K562 (cell line): Measurements from ENCODE around the gene CHCHD6. TPM values are rescaled to one million over a fixed set of nuclear protein-coding genes. Genes with fewer than 3 reads are reported as not detected.

Experiments
- ATAC-seq: fragments of 200-7000 bp; cut with Tn5 transposase; 3 replicates; pipeline ENCODE4 v1.9.1; 2020; ENCODE audit warnings: moderate library complexity
- BruUV-seq: library from RNA; stranded (reverse); fragments of 400-500 nt; replicated peaks from 2 replicates; lab custom pipeline; 2021; lab: Mats Ljungman, UMichigan
- CTCF ChIA-PET: fragments of 300-600 bp; formaldehyde crosslinking; extraction: SDS; loops from one replicate; lab custom pipeline; 2021; ENCODE audit warnings: low intra/inter-chr PET ratio; lab: Yijun Ruan, JAX
- POLR2A ChIA-PET: fragments of 300-600, 350-650 bp; sonication (Branson Sonifier 250); formaldehyde crosslinking; extraction: SDS; loops from one replicate; lab custom pipeline; 2021; ENCODE audit warnings: antibody characterized with exemption, inconsistent platforms; lab: Yijun Ruan, JAX
- DNase-seq, 4 experiments: peaks; one replicate each; pipeline versions ENCODE4 v3.0.0 to v3.0.0-alpha.2; 2011 to 2018; ENCODE audit warnings: low spot score in 3 of 4, mixed read lengths in 3 of 4; ENCODE audit errors: extremely low read depth in 1 of 4
- FAIRE-seq: peaks from 2 replicates; lab custom pipeline; 2011; peaks lifted over from hg19 to GRCh38; lab: Jason Lieb, UNC
- H2AFZ ChIP-seq: 2 replicates; pipeline ENCODE4 v1.6.0; 2011; ENCODE audit warnings: low read depth, low read length, control low read depth, inconsistent platforms
- H3K27ac ChIP-seq: fragments of 200-600 bp; 3 replicates; pipeline ENCODE4 v1.8.0; 2011; ENCODE audit warnings: low read depth, mild to moderate bottlenecking, control low read depth, inconsistent platforms, low read length, moderate library complexity, mixed read lengths; ENCODE audit errors: extremely low read depth
- H3K27me3 ChIP-seq, 2 experiments: fragments of 300-600 bp in 1 of 2; 2 replicates in 1 of 2; 3 replicates in 1 of 2; pipeline versions ENCODE4 v1.6.0 to v1.8.0; 2011; ENCODE audit warnings: inconsistent platforms in 2 of 2, low read length in 2 of 2, mild to moderate bottlenecking in 1 of 2, mixed read lengths in 1 of 2, moderate library complexity in 1 of 2; ENCODE audit not compliant: control insufficient read depth in 2 of 2, insufficient read depth in 2 of 2
- H3K36me3 ChIP-seq: fragments of 300-600 bp; 3 replicates; pipeline ENCODE4 v1.8.0; 2011; ENCODE audit warnings: mild to moderate bottlenecking, low read length, inconsistent platforms; ENCODE audit not compliant: control insufficient read depth, insufficient read depth
- H3K4me1 ChIP-seq, 2 experiments: fragments of 200-600 bp in 1 of 2; replicated peaks in 1 of 2; 2 replicates in 1 of 2; 3 replicates in 1 of 2; pipeline versions ENCODE4 v1.5.1 to v1.8.0; 2011; ENCODE audit warnings: inconsistent platforms in 2 of 2, low read length in 2 of 2, mild to moderate bottlenecking in 1 of 2, mixed read lengths in 1 of 2, moderate library complexity in 1 of 2; ENCODE audit not compliant: control insufficient read depth in 2 of 2, insufficient read depth in 2 of 2
- H3K4me2 ChIP-seq: 2 replicates; pipeline ENCODE4 v1.6.1; 2011; ENCODE audit warnings: low read length, control low read depth, inconsistent platforms, mixed read lengths; ENCODE audit not compliant: insufficient read depth
- H3K4me3 ChIP-seq: fragments of 200-600 bp; sonication (generic), shearing (Covaris generic); 2 replicates; pipeline ENCODE4 v1.5.1; 2016; ENCODE audit warnings: control low read depth, inconsistent platforms
- H3K79me2 ChIP-seq: fragments of 200-600 bp; 3 replicates; pipeline ENCODE4 v1.8.0; 2011; ENCODE audit warnings: low read length, inconsistent platforms; ENCODE audit not compliant: control insufficient read depth, insufficient read depth
- H3K9ac ChIP-seq, 2 experiments: 2 replicates each; pipeline versions ENCODE4 v1.6.0 to v1.6.1; 2011; ENCODE audit warnings: low read depth in 2 of 2, low read length in 2 of 2, control low read depth in 1 of 2, inconsistent platforms in 1 of 2, mild to moderate bottlenecking in 1 of 2, mixed read lengths in 1 of 2; ENCODE audit not compliant: insufficient read depth in 1 of 2
- H3K9me1 ChIP-seq: one replicate; pipeline ENCODE4 v1.6.0; 2011; ENCODE audit warnings: inconsistent platforms, mild to moderate bottlenecking, low read length, moderate library complexity; ENCODE audit not compliant: control insufficient read depth, insufficient read depth
- H3K9me3 ChIP-seq: replicated peaks from 2 replicates; pipeline ENCODE4 v1.5.1; 2011; ENCODE audit warnings: low read depth, low read length, inconsistent platforms; ENCODE audit not compliant: control insufficient read depth, insufficient read depth
- H4K20me1 ChIP-seq: replicated peaks from 2 replicates; pipeline ENCODE4 v1.6.1; 2011; ENCODE audit warnings: low read length, inconsistent platforms, mixed read lengths; ENCODE audit not compliant: control insufficient read depth, insufficient read depth
- DIDO1 ChIP-seq: fragments of 450-650 bp; IDR thresholded peaks from 2 replicates; pipeline ENCODE4 v1.6.1; 2016; ENCODE audit warnings: low read depth, missing biosample characterization, missing genetic modification characterization
- MECOM ChIP-seq: fragments of 250-450 bp; sonication (Bioruptor Pico); IDR thresholded peaks from 2 replicates; pipeline ENCODE4 v1.8.0; 2022; ENCODE audit warnings: inconsistent platforms
- MED1 ChIP-seq: sonication (generic); formaldehyde crosslinking; IDR thresholded peaks from 2 replicates; pipeline ENCODE4 v1.8.1; 2023; ENCODE audit warnings: missing genetic modification reagents, borderline replicate concordance
- PHB2 ChIP-seq: fragments of 450-650 bp; IDR thresholded peaks from 2 replicates; pipeline ENCODE4 v1.6.1; 2017; ENCODE audit warnings: low read depth
- RBM25 ChIP-seq: fragments of 200-400 bp; formaldehyde crosslinking; IDR thresholded peaks from 2 replicates; pipeline ENCODE4 v1.6.1; 2018; ENCODE audit warnings: low read length, low read depth, moderate library complexity; ENCODE audit not compliant: severe bottlenecking
- SMARCC2 ChIP-seq: fragments of 450-650 bp; IDR thresholded peaks from 2 replicates; pipeline ENCODE4 v1.6.1; 2017; ENCODE audit warnings: antibody characterized with exemption, moderate library complexity, mild to moderate bottlenecking, low read depth
- TGIF2 ChIP-seq: sonication (generic); formaldehyde crosslinking; IDR thresholded peaks from 2 replicates; pipeline ENCODE4 v1.8.1; 2022; ENCODE audit warnings: mild to moderate bottlenecking, missing genetic modification reagents, moderate library complexity
- ZNF354B ChIP-seq: fragments of 250-450 bp; sonication (Bioruptor Pico); IDR thresholded peaks from 2 replicates; pipeline ENCODE4 v1.4.0; 2020
- ZNF507 ChIP-seq: conservative IDR thresholded peaks from 2 replicates; pipeline ENCODE4 v1.6.1; 2017; ENCODE audit warnings: missing genetic modification characterization, missing compliant biosample characterization
- ZNF57 ChIP-seq: fragments of 450-650 bp; formaldehyde crosslinking; IDR thresholded peaks from 2 replicates; pipeline ENCODE4 v1.4.0; 2020; ENCODE audit warnings: mild to moderate bottlenecking, moderate library complexity
- ZNF584 ChIP-seq: fragments of 200-800 bp; sonication (Bioruptor generic); IDR thresholded peaks from 2 replicates; pipeline ENCODE4 v1.6.1; 2016; ENCODE audit warnings: low read depth, mild to moderate bottlenecking, missing genetic modification characterization, missing compliant biosample characterization
- WGBS: fragments of 100-300 bp; shearing (Covaris generic); methylation state at CpG from one replicate; pipeline ENCODE4 v1.1.6; 2016; ENCODE audit warnings: low coverage, mixed read lengths; ENCODE audit not compliant: insufficient coverage; ENCODE audit errors: missing lambda C conversion rate; 5-methylcytosine and 5-hydroxymethylcytosine counted together
- in situ Hi-C: fragments of 300-500 bp; cut with MboI; formaldehyde crosslinking; loops from 4 replicates; pipeline ENCODE4 v1.15.0; 2018; ENCODE audit warnings: inconsistent platforms, mixed read lengths
- intact Hi-C: fragments of 100-400 bp; cut with micrococcal nuclease; formaldehyde crosslinking; loops from 2 replicates; pipeline ENCODE4 v1.14.2; 2022
- polyA plus RNA-seq, 8 experiments: library from polyadenylated mRNA; depleted of rRNA in 4 of 8; stranded (reverse) in 5 of 8; unstranded in 3 of 8; fragments of >200 nt; fragmentation: Nextera tagmentation in 2 of 8; fragmentation: Illumina TruSeq in 1 of 8; extraction: Ambion mirVana in 2 of 8; extraction: Trizol in 1 of 8; gene quantifications; 2 replicates each; pipeline versions ENCODE4 v1.2.1 to v1.2.3, GENCODE V29; 2011 to 2014; ENCODE audit warnings: inconsistent platforms in 1 of 8, missing spikeins in 1 of 8
- total RNA-seq, 7 experiments: library from RNA; depleted of rRNA in 6 of 7; stranded (reverse); fragments of >200 nt in 6 of 7; fragmentation: Illumina TruSeq in 2 of 7; extraction: Trizol in 2 of 7; gene quantifications; 2 replicates each; pipeline versions ENCODE4 v1.2.1 to v1.2.3, GENCODE V29; 2011 to 2021; ENCODE audit warnings: low replicate concordance in 1 of 7
- TF ChIP-seq, protein P1 (sequence below): fragments of 450-650 bp; IDR thresholded peaks from one replicate; pipeline ENCODE4 v1.6.1; 2018; ENCODE audit warnings: mild to moderate bottlenecking, moderate library complexity; ENCODE audit not compliant: partially characterized antibody
- TF ChIP-seq, protein P2 (sequence below), 2 experiments: fragments of 450-650 bp in 1 of 2; sonication (generic) in 1 of 2; formaldehyde crosslinking; conservative IDR thresholded peaks; 2 replicates each; pipeline versions ENCODE4 v1.4.0 to v1.8.1; 2020 to 2022; ENCODE audit warnings: mild to moderate bottlenecking in 1 of 2, missing genetic modification reagents in 1 of 2

CHCHD6 gene
- total and polyA plus RNA-seq, 9 of the 15 experiments (the other 6 are each of a cell fraction or from before 2014, with no cell fraction given) = 4.6 to 18.6 (median 10.9) TPM

DNA sequence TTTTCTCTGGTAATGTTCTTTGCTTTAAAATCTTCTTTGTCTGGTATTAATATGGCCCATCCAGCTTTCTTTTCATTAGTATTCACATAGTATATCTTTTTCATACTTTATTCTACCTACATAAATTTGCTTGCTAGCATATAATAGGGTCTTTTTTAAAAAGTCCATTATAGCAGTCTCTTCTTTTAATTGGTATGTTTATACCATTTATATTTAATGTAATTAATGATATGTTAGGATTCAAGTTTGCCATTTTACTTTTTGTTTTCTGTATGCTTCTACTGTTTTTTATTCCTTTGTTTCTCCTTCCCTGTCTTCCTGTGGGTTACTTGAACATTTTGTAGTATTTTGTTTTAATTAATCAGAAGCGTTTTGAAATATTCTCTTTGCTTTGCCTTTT is 89.0 kb downstream of the CHCHD6 start:
- DNase-seq (no peak), FAIRE-seq (no peak), ATAC-seq (no peak)
- Histone ChIP-seq H3K4me1 (no peaks in the 10 kb centered on the region; a peak in 1 of 5 replicates), H3K27ac (no peak overlapping the region), H3K27me3 (no peaks in the 10 kb centered on the region), H4K20me1 (no peaks in the 10 kb centered on the region), H3K4me2 (no peak overlapping the region), H3K9ac (no peak overlapping the region), H3K79me2 (no peaks in the 10 kb centered on the region), H3K4me3 (no peak overlapping the region), H2AFZ (no peak overlapping the region), H3K9me1 (no peaks in the 10 kb centered on the region), H3K9me3 (no peaks in the 10 kb centered on the region), H3K36me3 (no peaks in the 10 kb centered on the region)
- ChIA-PET CTCF (no interaction called here), POLR2A (no interaction called here)
- WGBS = 56% methylated on average over 1 of the region's 1 CpG
- BruUV-seq = no TSS peak
- TF ChIP-seq, protein P1, sequence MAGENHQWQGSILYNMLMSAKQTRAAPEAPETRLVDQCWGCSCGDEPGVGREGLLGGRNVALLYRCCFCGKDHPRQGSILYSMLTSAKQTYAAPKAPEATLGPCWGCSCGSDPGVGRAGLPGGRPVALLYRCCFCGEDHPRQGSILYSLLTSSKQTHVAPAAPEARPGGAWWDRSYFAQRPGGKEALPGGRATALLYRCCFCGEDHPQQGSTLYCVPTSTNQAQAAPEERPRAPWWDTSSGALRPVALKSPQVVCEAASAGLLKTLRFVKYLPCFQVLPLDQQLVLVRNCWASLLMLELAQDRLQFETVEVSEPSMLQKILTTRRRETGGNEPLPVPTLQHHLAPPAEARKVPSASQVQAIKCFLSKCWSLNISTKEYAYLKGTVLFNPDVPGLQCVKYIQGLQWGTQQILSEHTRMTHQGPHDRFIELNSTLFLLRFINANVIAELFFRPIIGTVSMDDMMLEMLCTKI = no peak
- TF ChIP-seq, protein P2, sequence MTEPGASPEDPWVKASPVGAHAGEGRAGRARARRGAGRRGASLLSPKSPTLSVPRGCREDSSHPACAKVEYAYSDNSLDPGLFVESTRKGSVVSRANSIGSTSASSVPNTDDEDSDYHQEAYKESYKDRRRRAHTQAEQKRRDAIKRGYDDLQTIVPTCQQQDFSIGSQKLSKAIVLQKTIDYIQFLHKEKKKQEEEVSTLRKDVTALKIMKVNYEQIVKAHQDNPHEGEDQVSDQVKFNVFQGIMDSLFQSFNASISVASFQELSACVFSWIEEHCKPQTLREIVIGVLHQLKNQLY (CRISPR knock-in tag; conservative IDR thresholded peaks at IDR 0.05) = no peak
- TF ChIP-seq SMARCC2 = no peak
- TF ChIP-seq ZNF507 (tag) = peak; percentile 97
- no peak for TF ChIP-seq TGIF2 (CRISPR knock-in tag)
- TF ChIP-seq ZNF57 (CRISPR knock-in tag) = no peak
- no peak for TF ChIP-seq MED1 (CRISPR knock-in tag)
- no peak for TF ChIP-seq ZNF584 (CRISPR knock-in tag)
- TF ChIP-seq RBM25 = peak; percentile 41
- no peak for TF ChIP-seq DIDO1 (tag)
- no peak for TF ChIP-seq MECOM (CRISPR knock-in tag)
- 0 out of 2 replicates have a peak, but pooled peaks have one; percentile 53 for TF ChIP-seq ZNF354B (CRISPR knock-in tag)
- no peak for TF ChIP-seq PHB2
- intact Hi-C loops (no loop called here), in situ Hi-C loops (no loop called here)
